Measurements from ENCODE around the gene OTUD4.
"Not testable (repeated sequence)": the region's sequence is repeated elsewhere in the genome, so short reads cannot be mapped to it uniquely, and the experiment has no call there.

Gene OTUD4

DNA sequence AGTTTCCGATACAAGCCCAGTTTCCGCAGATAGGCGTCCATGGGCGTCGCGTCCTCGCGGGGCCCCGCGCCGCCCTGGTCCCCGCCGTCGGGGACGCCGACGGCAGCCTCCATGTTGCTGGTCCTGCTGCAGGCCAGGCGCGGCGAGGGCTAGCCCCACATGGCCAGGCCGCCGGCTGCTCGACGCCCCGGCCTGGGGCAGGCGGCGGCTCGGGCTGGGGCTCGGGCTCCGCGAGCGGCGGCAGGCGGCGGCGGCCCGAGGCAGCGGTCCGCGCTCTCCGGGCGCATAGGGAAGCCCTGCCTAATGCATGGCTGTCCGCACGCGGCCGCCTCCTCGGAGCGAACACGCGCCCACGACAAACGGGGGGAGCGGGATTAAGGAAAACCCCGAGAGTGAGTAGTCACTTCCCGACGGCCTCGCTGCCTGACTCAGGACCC is 510 bp downstream of the OTUD4 start:
- not testable (repeated sequence) for DNase-seq (ENCODE audit: low spot score)

GRCh38 chr4:145179281-145179860 is 1.0 kb downstream of the OTUD4 start:
- DNase-seq (ENCODE audit: low spot score) = peak; percentile 81

GRCh38 chr4:145178740-145179280 is 1.6 kb downstream of the OTUD4 start:
- peak; percentile 24 for DNase-seq (ENCODE audit: low spot score)

DNA sequence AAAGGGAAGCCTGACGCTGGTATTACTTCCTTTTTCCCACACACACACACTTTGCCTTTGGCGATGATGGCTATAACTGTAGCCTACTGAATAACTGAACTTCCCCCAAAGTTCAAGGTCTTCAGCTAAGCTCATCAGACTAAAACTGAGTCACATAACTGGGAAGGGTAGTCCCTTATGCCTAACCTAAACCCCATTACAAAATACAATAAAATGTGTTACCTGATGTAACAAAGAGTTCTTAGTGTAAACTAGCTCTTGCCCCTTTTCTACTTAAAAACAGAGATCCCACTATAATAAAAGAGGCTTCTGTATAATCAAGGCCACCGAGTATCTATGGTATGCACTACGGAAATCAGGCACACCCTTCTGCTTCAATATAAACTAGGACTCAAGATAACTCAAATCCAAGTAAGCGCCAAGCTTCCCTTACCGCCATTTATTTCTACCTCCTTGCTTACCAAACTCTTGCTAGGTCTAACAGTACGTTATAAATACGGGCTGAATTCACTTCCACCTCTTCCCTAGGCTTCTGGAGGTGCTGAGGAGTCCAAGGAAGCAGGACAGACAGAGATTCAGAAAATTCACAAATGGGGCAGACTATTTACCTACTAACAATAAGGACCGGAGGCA is 2.4 kb downstream of the OTUD4 start:
- DNase-seq (ENCODE audit: low spot score) = no peak

DNA sequence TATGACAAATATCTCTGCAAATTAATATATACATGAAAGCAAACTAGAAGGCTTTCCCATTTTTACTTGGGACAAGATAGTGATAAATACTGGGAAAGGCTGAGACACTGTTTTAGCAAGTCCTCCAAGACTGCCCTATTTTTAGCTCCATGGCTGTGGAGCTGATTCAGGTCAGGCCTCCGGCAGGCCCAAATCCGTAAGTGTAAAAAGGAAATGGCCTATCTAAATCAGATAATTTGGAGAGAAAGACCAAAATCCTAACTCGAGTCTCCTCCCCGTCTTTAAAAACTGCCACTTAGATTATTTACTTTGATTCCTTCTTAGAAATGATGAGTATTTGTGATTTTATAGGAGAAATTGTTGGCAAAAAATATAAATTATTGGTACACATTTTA is 2.9 kb downstream of the OTUD4 start:
- DNase-seq (ENCODE audit: low spot score) = no peak

GRCh38 chr4:145176641-145177432 is 3.6 kb downstream of the OTUD4 start:
- peak; percentile 43 for DNase-seq (ENCODE audit: low spot score)

GRCh38 chr4:145171911-145172310 is 8.5 kb downstream of the OTUD4 start:
- no peak for DNase-seq (ENCODE audit: low spot score)

DNA sequence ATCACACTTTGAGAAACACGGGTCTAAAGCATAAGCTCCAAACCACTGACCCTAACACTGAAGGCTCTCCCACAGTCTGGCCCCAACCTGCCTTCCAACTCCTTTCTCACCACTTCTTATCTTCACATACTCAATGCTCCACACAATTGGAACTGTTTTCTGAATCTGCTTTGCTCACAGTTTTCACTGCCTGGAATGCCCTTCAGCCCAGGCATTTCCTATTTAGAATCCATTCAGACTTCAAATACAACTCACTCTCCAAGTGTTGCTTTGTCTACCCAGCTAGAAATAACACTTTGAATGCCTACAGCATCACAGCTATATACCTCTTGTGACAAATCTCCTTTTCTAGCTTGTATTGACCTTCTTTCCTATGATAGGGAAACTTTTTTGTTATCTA is 10.2 kb downstream of the OTUD4 start:
- no peak for DNase-seq (ENCODE audit: low spot score)

DNA sequence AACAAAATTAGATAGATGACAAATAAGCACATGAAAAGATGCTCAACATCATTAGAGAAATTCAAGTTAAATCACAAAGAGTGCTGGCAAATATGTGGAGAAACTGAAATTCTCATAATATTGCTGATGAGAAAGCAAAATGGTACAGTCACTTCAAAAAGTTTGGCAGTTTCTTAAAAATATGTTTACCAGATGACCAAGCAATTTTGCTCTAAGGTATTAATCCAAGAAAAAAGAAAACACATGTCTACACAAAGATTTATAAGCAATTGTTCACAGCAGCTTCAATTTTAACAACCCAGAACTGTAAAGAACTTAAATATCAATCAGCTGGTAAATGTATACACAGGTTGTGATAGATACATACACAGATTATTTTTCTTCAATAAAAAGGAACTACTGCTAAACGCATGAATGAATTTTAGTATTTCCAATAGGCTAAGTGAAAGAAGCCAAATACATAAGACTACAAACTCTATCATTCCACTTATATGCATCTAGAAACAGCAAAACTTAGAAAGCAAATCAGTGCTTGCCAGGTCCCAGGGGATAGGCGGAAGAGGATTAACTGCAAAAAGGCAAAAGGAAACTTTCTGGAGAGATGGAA is 11.7 kb downstream of the OTUD4 start:
- DNase-seq (ENCODE audit: low spot score) = no peak

- DNase-seq (ENCODE audit: low spot score) = no peak
These were observed 12.5 kb downstream of the OTUD4 start for GRCh38 chr4:145167887-145168286.

- no peak for DNase-seq (ENCODE audit: low spot score)
These were observed 18.8 kb downstream of the OTUD4 start for GRCh38 chr4:145161549-145161948.

- no peak for DNase-seq (ENCODE audit: low spot score)
These were observed 23.4 kb downstream of the OTUD4 start for GRCh38 chr4:145156986-145157385.

DNA sequence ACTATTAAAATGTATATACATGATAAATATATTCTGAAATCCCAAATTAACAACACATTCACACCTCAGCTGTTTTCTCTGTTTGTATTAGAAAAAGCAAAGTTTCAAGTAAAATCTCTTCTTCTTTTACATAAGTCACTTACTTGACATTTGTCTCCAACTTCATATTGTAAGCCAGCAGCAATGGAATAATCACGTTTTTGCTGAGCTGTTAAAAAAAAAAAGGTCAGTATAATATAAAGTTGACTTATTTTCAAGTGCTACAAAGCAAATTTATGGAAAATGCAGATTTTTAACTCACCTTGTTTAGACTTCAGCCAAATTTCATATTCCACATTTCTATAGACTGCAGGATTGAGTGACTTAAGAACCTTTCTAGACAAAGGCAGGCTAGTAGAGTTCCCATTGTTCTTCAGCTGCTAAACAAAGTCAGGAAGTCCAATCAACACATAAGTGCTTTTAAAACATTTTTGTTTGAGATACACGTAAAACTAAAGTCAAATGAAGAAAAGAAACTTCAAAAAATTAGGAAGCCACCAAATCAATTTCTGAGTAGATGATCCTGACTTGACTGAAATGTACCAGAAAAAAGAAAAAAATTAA is 25.0 kb downstream of the OTUD4 start:
- DNase-seq (ENCODE audit: low spot score) = no peak

- DNase-seq (ENCODE audit: low spot score) = no peak
These were observed 25.8 kb downstream of the OTUD4 start for GRCh38 chr4:145154573-145154972.

DNA sequence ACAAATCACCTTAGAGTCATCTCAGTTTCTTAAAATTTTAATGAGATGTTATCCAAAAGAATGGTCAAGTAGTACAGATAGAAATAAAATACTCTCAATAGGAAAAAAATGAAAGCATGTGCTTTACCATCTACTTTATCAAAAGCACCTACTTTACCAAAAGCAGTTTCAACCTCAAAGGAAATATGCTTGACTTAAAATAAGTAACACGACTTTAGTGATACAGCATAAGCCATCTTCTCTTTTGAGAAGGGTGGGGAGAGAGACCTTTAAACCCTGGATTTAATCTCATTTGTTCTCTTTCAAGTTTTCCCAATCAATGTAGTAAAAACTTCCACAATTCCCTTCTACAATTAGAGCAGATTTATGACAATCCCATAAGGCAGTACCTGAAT is 26.5 kb downstream of the OTUD4 start:
- no peak for DNase-seq (ENCODE audit: low spot score)

DNA sequence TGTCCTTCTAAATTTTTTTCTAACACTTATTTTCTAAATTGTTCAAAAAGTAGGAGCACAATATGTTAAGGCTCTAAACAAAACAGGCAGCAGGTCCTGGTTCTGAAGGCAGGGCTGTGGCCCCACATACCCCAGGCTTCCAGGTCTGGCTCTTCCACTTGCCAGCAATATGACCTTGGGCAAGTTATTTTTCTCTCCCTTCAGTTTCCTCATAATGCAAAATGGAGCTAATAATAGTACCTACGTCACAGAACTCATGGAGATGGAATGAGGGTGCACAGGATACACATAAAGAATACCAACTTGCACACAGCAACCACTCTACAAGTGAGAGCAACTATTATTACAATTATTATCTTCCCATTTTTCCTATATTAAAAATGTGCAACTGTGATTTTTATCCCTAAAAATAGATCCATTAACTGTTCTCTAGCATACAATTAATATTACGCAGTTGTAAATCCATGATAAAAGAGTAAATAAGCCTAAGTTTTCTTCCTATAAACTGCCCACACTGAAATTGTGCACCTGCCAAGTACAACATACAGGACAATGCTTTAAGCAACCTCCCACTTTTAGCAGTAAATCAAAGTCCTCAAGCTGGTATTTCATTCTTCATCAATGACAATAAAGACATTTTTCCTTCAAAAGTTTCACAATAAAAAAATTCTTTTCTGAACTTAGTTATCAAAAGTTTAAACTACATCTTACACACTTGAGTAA is 27.0 kb downstream of the OTUD4 start:
- DNase-seq (ENCODE audit: low spot score) = no peak

GRCh38 chr4:145148980-145149379 is 31.4 kb downstream of the OTUD4 start:
- DNase-seq (ENCODE audit: low spot score) = no peak

DNA sequence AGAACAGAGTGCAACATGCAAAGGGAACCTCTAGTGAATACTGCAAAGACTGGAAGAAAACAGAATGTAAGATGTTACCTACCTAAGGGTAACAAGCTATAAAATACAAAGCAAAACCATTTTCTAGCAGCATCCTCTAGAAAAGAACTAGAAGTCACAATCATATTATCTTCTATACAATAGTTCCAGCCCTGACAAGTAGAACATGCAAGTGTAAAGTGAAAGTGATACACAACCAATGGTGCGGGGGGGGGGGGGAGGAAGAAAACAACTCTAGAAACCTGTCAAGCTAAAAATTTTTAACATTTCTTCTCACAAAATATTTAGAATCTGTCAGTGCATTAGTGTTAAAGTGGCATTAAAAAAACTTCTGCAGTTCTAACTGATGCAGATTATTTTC is 44.2 kb downstream of the OTUD4 start:
- DNase-seq (ENCODE audit: low spot score) = not testable (repeated sequence)

DNA sequence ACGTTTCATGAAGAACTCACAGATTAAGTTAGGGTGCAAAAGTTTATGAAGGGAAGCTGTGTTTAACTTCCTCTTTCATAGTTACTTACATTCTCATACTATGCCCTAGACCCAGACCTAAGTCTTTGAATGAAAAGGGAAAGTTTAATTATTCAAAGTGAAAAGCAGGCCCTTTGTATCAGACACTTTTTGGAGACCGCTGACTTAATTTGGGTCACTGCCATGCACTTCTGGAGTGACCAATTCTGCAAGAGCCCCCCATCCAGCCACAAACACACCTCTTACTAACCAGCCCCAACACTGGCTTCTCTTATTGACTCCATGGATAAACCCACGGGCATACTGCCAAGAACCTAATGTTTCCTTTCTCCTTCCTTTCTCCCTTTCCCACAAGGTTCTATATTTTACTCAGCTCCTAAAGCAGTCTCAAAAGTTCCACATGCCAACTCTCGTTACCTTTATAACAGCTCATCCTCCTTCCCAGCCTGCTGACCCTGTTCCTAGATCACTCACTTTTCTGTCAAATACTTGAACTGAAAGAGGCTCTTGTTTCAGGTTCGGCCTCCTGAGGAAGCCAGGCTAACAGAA is 47.8 kb downstream of the OTUD4 start:
- DNase-seq (ENCODE audit: low spot score) = peak; percentile 46

DNA sequence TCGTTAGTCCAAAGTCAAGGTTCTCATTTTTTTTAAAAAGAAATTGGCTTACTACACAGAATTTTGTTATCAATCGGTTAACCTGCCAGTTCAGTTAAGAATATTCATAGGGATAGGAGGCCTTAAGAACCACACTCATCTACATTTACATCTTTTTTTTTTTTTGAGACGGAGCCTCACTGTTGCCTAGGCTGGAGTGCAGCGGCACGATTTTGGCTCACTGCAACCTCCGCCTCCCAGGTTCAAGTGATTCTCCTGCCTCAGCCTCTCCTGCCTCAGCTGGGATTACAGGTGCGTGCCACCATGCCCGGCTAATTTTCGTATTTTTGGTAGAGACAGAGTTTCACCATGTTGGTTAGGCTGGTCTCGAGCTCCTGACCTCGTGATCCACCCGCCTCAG is 48.5 kb downstream of the OTUD4 start:
- no peak for DNase-seq (ENCODE audit: low spot score)

DNA sequence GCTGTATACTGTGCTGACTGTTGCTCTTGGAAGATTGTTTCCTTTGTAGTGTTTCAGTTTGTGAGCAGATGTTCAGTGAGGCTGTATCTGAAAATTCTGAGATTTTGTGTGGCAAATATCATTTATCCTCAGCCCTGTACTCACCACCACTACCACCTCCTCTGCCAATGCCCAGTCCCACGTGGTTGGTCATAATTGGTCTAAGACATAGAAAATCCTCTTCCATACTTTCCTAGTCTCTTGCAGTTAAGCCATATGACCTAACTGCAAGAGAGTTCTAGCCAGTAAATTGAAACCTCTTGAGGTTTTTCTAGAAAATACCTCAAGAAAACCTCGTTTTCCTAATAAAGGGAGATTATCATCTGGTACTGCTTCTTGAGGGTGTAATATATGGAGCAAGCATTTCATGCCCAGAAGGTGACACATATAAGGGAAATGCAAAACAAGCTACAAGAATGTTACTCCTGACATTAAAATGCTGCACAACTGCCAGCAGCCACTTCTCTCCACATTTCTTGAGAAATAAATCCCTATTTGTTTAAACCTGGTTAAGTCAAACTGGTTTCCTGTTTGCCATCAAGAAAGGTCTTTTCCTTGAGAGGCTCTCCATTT is 49.5 kb downstream of the OTUD4 start:
- peak; percentile 29 for DNase-seq (ENCODE audit: low spot score)

All from activated CD4-positive, alpha-beta T cell treated with anti-CD3 and anti-CD28 coated beads, Interleukin-2, Interleukin-4, amounts not matched to agents 100 ng/mL and 50 ng/mL, durations not matched to agents 16 hours and 8 hours (primary cell).